ENCODE measurements around the gene ARAP1. TPM values are rescaled to one million over a fixed set of nuclear protein-coding genes. Genes with fewer than 3 reads are reported as not detected.

ARAP1 gene
- total and polyA plus RNA-seq, 2 donors: 66.5 to 88.6 TPM

DNA sequence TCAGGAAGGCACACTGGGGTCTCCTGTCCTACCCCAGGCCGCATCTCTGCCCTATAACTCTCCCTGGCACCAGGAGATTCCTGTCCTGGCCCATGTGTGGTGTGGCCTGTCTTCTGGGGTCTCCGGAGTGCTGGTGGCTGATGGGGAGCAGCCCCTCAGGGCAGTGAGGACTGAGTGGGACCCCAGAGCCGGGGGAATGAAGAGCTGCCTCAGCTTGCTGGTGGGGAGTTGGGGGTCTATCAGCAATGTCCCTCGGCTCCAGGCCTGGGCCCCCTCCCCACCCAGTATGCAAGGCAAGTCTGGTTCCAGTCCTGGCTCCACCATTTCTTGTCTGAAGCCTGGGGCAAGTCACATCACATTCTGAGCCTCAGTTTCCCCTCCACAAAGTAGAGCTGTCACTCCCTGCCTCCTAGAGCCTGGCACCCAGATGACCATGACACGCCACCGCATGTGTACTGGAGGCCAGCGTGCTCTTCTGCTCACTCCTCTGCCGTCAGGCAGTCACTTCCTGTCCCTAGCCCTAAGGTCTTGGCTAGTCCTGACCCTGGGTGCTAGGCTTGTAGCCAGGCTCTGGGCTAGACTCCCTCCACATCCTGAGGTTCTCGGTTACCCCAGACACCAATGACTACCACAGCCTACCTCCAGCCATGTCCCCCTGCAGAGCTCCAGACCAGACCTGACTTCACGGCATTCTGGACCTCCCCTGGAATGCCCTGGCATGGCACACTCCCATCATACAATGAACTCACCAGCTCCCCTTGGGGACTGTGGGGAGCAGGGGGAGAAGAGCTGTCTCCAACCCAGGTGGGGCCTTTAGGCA, 12.8 kb downstream of the ARAP1 start:
- H3K4me1 ChIP-seq (ENCODE audit: insufficient read depth): no peaks in the 10 kb centered on the region
- no peak overlapping the region for H3K27ac ChIP-seq (ENCODE audit: low read depth)
- no peak overlapping the region for H3K4me3 ChIP-seq (ENCODE audit: low read depth, low read length)
- no peak for DNase-seq (ENCODE audit: extremely low spot score)
- 94% methylated on average over 10 of the region's 10 CpGs for WGBS
- H3K36me3 ChIP-seq (ENCODE audit: insufficient read depth): no peaks in the 10 kb centered on the region

DNA sequence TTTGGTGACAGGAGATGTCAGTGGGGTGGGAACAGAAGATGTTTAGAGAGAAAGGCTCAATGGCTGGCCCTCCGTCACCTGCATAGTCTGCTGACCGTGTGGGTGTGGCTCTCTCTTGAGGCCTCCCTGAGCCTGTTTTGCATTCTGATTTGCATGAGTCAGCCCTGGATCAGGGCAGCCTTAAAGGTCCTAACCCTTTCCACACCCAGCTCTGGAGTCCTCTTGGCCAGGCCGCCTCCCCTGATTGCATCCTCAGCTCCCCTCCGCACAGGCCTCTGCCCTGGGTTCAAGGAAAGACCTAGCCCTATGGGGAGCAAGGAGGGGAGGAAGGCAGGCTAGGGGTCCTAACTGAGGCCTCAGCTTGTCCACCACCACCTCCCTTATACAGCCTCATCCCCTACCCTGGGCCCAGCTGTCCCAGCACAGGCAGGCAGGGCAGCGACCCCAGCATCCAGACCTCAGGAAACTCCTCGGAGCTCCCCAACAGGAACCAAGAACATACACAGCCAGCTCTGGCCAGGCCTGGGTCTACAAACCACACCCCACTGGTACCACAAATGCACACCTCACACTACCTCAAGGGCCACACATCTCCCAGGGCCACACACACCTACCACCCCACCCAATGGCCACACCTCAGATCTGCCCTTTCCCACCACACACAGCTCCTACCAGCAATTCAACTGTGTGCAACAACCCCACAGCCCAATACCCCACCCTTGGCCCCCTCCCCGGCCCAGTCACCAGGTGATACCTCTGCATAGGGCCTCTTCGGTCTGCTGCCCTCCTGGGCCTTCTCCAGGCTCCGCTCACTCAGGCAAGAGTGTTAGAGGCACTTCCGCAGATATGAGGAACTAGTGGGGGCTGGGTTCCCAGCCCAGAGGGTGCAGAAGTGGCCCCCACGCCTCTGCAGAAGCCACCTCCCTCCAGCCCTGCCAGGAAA, 13.7 kb downstream of the ARAP1 start:
- no peak for DNase-seq (ENCODE audit: extremely low spot score)
- 88% methylated on average over 11 of the region's 11 CpGs for WGBS
- no peaks in the 10 kb centered on the region for H3K4me1 ChIP-seq (ENCODE audit: insufficient read depth)
- no peaks in the 10 kb centered on the region for H3K36me3 ChIP-seq (ENCODE audit: insufficient read depth)
- no peak overlapping the region for H3K4me3 ChIP-seq (ENCODE audit: low read depth, low read length)
- H3K27ac ChIP-seq (ENCODE audit: low read depth): no peak overlapping the region

DNA sequence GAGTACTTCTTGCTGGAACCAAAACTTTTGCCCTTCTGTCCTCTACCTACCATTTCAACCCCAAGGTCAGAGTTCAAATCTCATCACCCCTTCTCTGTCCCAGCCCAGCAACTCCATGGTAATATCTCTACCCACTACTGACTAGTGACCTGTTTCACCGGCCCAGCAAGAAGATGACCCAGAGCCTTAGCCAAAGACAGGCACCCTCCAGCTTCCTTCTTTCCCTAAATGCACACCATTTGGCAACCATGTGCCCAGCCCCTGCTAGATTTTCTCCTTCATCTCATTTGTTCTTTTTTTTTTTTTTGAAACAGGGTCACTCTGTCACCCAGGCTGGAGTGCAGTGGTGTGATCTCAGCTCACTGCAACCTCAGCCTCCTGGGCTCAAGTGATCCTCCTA, 14.9 kb downstream of the ARAP1 start:
- Histone ChIP-seq H3K36me3 (ENCODE audit: insufficient read depth) (no peaks in the 10 kb centered on the region), H3K4me1 (ENCODE audit: insufficient read depth) (no peaks in the 10 kb centered on the region), H3K4me3 (ENCODE audit: low read depth, low read length) (no peak overlapping the region), H3K27ac (ENCODE audit: low read depth) (no peak overlapping the region)
- WGBS: 96% methylated on average over 1 of the region's 1 CpG
- no peak for DNase-seq (ENCODE audit: extremely low spot score)

DNA sequence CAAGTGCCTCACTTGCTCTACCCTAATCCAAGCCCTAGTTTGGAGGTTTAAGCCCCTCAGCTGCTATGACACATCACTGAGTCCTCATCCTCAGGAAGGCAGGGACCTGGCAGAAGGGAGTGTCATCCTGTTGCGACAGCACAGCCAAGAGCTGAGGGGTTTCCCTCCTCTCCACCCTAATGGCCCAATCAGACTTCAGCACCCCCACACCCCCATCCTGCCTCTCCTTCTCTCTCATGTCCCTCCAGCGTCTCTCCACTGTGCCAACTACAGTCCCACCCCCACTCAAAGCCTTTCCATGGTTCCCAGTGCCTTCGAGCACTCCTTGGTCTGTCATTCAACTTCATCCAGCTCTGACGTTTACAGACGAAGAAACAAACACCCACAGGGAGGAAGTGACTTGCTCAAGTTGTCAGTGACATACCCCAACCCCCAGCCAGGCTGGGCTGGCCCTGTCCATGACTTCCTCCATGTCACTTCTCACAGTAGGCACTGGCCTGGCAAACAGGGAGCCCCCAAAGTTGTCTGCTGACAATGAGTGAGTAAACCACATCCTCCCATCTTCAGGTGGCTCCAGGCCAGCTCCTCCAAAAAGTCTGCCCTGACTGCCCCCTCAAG, 15.6 kb downstream of the ARAP1 start:
- Histone ChIP-seq H3K36me3 (ENCODE audit: insufficient read depth) (no peaks in the 10 kb centered on the region), H3K27ac (ENCODE audit: low read depth) (no peak overlapping the region), H3K4me1 (ENCODE audit: insufficient read depth) (no peaks in the 10 kb centered on the region), H3K4me3 (ENCODE audit: low read depth, low read length) (no peak overlapping the region)
- DNase-seq (ENCODE audit: extremely low spot score): no peak
- 57% methylated on average over 5 of the region's 5 CpGs for WGBS

DNA sequence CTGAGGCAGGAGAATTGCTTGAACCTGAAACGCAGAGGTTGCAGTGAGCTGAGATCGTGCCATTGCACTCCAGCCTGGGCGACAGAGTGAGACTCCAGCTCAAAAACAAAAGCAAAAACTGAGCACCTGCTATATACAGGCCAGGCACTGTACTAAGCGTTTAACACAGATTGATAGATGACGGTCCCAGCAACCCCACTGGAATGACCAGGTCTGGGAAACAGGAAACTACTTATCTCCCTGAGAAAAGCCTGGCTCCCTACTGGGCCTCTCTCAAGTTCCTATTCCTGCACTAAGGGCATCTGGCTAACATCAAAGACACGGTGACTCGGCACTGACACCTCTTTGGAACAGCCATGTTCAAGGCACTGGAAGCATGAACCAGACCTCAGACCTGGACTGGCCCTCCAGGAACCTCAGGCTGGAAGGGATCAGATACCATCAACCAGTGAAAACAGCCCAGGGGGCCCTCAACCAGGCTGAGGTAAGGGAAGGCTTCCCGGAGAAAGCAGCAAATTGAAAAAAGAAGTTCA, 16.6 kb downstream of the ARAP1 start:
- Histone ChIP-seq H3K4me3 (ENCODE audit: low read depth, low read length) (no peak overlapping the region), H3K4me1 (ENCODE audit: insufficient read depth) (no peaks in the 10 kb centered on the region), H3K36me3 (ENCODE audit: insufficient read depth) (no peaks in the 10 kb centered on the region), H3K27ac (ENCODE audit: low read depth) (no peak overlapping the region)
- WGBS: 65% methylated on average over 8 of the region's 8 CpGs
- no peak for DNase-seq (ENCODE audit: extremely low spot score)

DNA sequence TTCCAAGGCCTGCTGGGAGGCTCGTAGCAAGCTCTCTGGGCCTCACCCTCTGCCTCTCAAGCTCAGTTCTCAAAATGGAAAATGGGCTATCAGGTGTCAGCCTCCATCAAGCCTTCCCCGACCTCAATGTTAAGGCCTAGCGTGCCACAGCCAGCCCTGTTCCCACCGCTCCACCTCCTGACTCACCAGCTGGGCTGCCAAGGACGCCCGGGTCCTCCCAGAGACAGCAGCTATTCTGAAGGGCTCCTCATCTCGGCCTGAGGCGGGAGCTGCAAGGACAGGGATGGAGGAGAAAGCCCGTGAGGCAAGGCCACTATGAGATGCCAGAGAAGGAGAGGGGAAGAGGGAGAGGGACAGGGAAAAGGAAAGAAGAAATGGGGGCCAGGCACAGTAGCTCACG, 19.9 kb downstream of the ARAP1 start:
- DNase-seq (ENCODE audit: extremely low spot score): no peak
- WGBS: 77% methylated on average over 10 of the region's 10 CpGs
- no peaks in the 10 kb centered on the region for H3K36me3 ChIP-seq (ENCODE audit: insufficient read depth)
- H3K4me3 ChIP-seq (ENCODE audit: low read depth, low read length): no peak overlapping the region
- no peak overlapping the region for H3K27ac ChIP-seq (ENCODE audit: low read depth)
- H3K4me1 ChIP-seq (ENCODE audit: insufficient read depth): no peaks in the 10 kb centered on the region

DNA sequence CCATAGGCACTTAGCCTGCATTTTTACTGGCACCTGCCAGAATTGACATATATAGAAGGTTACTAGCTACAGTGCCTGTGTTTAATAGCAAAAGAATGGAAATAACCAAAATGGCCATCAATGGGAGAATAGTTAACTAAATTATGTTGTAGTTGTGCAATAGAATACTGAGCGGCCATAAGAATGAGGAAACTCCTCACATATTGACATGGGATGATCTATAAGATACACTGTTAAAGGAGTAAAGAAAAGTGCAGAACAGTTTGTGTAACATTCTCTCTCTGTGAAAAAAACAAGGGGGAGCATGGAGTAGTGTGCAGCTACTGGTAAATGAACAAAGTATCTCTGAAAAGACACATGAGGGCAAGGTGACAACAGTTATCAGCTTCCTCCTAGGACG, 21.5 kb downstream of the ARAP1 start:
- no peak for DNase-seq (ENCODE audit: extremely low spot score)
- 87% methylated on average over 2 of the region's 2 CpGs for WGBS
- H3K36me3 ChIP-seq (ENCODE audit: insufficient read depth): no peaks in the 10 kb centered on the region
- no peak overlapping the region for H3K27ac ChIP-seq (ENCODE audit: low read depth)
- H3K4me3 ChIP-seq (ENCODE audit: low read depth, low read length): no peak overlapping the region
- H3K4me1 ChIP-seq (ENCODE audit: insufficient read depth): no peaks in the 10 kb centered on the region

DNA sequence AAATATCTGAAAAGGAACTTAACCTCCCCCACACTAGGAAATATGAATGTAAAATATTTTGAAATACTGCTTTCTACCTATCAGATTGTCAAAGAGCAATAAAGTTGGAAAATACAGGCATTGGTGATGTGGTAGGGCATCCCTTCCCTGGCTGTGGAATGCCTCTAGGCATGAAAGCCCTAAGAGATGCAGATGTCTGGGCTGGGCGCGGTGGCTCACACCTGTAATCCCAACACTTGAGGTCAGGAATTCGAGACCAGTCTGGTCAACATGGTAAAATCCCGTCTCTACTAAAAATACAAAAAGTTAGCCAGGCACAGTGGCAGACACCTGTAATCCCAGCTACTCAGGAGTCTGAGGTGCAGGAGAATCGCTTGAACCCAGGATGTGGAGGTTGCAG, 22.0 kb downstream of the ARAP1 start:
- no peaks in the 10 kb centered on the region for H3K4me1 ChIP-seq (ENCODE audit: insufficient read depth)
- 89% methylated on average over 5 of the region's 5 CpGs for WGBS
- no peak for DNase-seq (ENCODE audit: extremely low spot score)
- no peak overlapping the region for H3K27ac ChIP-seq (ENCODE audit: low read depth)
- H3K36me3 ChIP-seq (ENCODE audit: insufficient read depth): no peaks in the 10 kb centered on the region
- no peak overlapping the region for H3K4me3 ChIP-seq (ENCODE audit: low read depth, low read length)

DNA sequence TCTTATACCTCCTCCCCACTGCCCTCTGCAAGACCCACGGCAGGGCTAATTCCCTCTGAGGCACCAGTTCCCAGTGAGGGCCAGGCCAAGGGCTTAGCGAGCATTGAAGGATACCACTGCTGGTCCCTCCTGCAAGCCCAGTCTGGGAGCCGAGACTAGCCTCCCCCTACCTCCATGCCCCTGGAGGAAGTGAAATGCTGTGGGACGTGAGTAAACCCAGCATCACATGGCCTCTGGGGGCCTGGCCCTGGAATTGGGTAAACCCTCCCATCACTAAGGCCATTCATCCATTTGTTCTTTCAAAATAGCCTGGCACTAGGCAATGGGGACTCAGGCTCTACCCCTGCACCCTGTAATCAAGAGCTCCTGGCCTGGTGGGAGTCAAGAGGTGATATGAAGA, 24.7 kb downstream of the ARAP1 start:
- Histone ChIP-seq H3K4me1 (ENCODE audit: insufficient read depth) (no peaks in the 10 kb centered on the region), H3K36me3 (ENCODE audit: insufficient read depth) (no peaks in the 10 kb centered on the region), H3K27ac (ENCODE audit: low read depth) (no peak overlapping the region), H3K4me3 (ENCODE audit: low read depth, low read length) (no peak overlapping the region)
- 62% methylated on average over 4 of the region's 4 CpGs for WGBS
- no peak for DNase-seq (ENCODE audit: extremely low spot score)

DNA sequence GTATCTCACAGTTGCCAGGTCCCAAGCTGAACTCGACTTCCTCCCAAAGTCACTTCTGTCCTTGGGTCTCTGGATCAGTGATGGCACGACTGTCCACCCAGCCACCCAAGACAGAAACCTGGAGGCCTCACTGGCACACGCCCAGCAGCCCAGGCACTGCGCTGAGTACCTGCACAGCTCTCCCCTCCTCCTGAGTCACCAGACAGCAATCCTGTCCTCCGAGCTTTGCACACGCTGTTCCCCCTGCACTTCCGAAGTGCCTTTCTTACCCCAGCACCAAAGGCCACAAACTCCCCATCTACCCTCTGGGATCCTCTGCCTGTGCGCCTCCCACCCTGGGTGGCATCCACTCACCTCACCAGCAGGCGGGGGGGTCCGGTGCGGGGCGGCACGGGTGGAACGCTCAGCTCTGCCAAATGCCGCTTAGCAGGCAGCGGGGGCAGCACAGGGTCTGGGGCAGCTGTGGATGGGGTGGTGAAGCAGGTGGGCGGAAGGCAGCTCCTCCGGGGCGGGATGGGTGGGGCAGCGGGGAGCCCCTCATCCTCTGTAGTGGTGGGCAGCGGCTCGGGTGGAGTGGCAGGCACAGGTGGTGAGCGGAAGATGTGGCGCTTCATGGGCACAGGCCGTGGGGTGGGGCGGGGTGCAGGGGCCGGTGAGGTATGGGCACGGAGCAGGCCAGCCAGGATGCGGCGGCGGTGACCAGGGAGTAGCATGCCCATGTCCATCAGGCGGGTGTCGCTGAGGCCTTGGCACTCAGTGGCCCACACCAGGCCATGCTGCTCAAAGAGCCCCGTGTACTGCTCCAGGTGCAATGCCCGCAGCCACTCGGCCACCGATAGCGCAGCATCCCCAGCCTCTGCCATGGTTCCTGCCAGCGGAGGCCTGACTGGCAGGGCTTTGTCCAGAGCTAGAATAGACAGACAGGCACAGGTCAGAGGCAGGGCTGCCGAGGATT, 25.7 kb downstream of the ARAP1 start:
- Histone ChIP-seq H3K4me1 (ENCODE audit: insufficient read depth) (no peaks in the 10 kb centered on the region), H3K4me3 (ENCODE audit: low read depth, low read length) (no peak overlapping the region), H3K36me3 (ENCODE audit: insufficient read depth) (no peaks in the 10 kb centered on the region), H3K27ac (ENCODE audit: low read depth) (no peak overlapping the region)
- DNase-seq (ENCODE audit: extremely low spot score): no peak
- WGBS: 91% methylated on average over 40 of the region's 40 CpGs

DNA sequence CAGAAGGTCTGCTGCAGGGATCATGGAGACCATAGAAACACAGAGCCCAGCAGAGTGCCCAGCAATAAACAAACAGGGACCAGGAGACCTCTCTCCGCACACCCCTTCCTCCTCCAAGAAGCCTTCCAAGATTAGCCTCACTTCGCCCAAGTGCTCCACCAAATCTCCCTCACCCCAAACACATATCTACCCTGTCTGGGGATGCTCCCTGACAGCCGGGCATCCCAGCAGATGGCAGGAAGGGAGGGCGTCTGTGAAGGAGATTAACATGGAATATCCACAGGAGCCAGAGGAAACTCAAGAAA, 26.5 kb downstream of the ARAP1 start:
- Histone ChIP-seq H3K4me3 (ENCODE audit: low read depth, low read length) (no peak overlapping the region), H3K4me1 (ENCODE audit: insufficient read depth) (no peaks in the 10 kb centered on the region), H3K27ac (ENCODE audit: low read depth) (no peak overlapping the region), H3K36me3 (ENCODE audit: insufficient read depth) (no peaks in the 10 kb centered on the region)
- WGBS: 78% methylated on average over 4 of the region's 4 CpGs
- no peak for DNase-seq (ENCODE audit: extremely low spot score)

DNA sequence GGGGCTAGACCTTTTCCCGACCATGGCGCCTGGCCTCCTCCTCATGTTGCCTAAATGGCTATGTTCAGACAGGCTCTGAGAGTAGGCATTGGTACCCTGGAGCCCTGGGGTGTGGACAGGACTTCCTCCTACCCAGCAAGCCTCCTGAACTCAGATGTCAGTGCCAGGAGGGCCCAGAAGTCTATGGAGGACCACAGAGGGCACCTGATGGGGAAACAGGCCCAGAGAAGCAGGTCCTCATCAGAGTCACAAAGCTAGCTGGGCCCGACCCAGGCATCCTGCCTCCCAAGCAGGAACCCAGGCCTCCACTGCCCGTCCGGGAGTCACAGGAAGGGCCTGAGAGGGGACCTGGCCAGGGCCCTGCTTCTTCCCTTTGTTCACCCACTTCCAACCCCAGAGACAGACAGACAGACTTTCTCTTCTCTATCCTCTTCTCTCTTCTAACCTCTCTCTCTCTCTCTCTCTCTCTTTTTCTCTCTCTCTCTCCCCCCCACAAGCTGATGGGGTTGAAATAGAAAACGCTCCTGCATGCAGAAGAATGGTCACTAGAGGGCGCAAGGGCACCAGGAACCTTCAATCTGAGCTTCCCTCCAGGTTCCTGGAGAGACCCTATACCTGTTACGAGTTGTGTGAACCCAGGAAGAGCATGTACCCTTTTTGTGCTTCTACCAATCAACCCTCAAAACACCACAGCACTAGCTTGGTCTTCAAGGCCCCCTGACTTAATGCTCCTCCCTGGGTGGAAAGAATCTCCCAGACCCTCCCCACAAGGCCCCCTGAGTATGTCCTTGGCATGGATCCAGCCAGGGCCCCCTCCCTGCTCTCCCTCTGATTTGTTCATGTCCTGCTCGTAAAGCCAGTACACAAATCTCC, 27.1 kb downstream of the ARAP1 start:
- Histone ChIP-seq H3K4me3 (ENCODE audit: low read depth, low read length) (no peak overlapping the region), H3K27ac (ENCODE audit: low read depth) (no peak overlapping the region), H3K4me1 (ENCODE audit: insufficient read depth) (no peaks in the 10 kb centered on the region), H3K36me3 (ENCODE audit: insufficient read depth) (no peaks in the 10 kb centered on the region)
- peak; percentile 84 for DNase-seq (ENCODE audit: extremely low spot score)
- 52% methylated on average over 9 of the region's 9 CpGs for WGBS

Data from urinary bladder (tissue), 4 donors.